Effector CD4-positive, alpha-beta T cell (primary cell): ENCODE data around the gene TEAD1.

Experiments
- DNase-seq: peaks from one replicate; pipeline ENCODE4 v3.0.0-alpha.2; 2020

Gene TEAD1

GRCh38 chr11:12842933-12843636, 168.9 kb downstream of the TEAD1 start:
- DNase-seq = no peak

- no peak for DNase-seq
These were observed 170.9 kb downstream of the TEAD1 start for GRCh38 chr11:12845163-12845562.

DNA sequence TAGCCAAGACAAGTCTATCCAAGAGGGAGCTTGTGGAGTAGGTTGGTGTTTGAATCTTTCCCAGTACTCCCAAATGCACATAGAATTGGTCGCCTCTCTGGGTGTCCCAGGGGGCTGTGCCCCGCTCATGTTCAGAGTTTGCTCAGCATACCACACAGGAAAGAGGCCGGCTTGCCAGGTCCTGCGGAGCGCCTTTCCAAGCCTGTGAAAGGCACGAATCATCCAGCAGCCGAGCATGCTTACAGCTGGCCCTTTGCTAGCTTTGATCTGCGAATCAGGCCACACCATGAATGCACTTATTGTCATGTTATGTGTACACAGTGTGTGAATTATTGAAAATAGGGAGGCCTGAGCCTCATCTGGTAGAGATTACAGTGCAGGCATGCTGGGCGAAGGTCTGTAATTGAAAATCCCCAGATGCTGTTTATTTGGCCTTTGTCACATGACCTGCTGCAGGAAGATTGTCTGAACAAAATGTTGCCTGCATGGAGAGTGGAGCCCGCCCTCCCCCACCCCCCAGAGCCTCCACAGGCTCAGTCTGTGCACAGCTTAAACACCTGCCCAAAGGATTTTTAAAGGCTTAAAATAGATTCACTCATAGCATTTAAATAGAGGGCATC, 171.6 kb downstream of the TEAD1 start:
- no peak for DNase-seq

DNA sequence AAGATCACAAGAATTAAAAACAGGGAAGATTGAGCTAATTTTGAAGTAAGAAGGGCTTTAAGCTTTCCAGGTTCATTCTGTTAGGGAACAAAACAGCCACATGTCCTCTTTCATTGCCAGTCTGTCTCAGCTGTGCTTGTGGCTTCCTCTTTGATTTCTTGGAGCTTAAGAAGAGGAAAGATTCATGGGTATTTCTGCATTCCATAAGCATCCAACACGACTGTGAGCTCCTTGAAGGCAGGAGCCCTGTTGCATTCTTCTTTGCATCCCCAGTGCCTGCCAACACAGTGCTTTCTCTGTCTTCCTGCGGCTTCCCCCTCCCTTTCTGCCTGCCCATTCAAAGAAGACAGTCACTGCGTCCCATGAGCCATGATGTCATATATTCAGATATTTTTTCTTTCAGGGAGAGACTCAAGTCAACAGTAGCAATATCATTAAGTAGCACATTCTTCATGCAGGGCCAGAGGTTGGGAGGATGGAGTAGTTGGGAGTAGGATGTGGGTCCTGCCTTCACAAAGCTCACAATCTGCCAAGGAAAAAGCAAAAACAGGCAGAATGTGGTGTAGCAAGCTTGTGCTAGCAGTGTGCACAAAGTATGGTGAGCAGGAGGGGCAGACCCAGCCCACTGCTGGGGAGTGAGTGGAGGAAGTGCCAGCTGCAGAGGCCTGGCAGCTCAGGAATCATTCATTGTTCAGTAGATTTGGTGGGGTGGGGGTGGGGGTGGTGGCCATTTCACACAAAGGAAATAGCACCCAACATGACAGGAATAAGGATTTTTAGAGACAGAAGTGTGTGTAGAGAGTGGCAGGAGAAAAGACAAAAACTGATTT, 172.8 kb downstream of the TEAD1 start:
- DNase-seq = no peak

DNA sequence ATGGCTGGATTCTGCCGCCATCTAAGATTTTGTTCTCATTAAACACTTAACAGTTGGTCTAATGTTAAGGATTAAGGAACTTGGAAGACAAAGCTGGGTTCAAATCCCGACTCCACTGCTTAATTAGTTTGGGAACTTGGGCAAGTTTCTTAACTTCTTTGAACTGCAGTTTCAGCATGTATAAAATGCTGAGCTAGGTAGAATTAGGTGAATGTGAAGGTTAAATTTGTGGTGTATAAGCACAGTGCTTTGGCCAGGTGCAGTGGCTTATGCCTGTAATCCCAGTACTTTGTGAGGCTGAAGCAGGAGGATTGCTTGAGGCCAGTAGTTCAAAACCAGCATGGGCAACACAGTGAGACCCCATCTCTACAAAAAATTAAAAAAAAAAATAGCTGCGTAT, 174.2 kb downstream of the TEAD1 start:
- no peak for DNase-seq

DNA sequence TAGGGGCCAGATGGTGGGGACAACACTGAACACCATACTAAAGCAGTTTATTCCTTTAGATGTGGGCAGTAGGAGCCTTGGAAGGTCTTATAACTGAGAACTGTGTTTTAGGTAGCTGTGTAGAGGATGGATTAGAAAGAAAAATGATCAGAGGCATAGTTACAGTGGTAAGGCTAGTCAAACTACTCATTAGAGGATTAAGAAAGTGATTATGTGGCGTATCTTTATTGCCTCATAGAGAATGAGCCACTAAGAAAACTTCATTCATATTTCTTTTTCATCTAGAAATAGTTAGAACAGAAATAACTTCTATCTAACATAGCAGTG, 179.1 kb downstream of the TEAD1 start:
- no peak for DNase-seq

GRCh38 chr11:12853652-12854296, 179.6 kb downstream of the TEAD1 start:
- no peak for DNase-seq

- DNase-seq = no peak
These were observed 180.1 kb downstream of the TEAD1 start for GRCh38 chr11:12854297-12854661.

DNA sequence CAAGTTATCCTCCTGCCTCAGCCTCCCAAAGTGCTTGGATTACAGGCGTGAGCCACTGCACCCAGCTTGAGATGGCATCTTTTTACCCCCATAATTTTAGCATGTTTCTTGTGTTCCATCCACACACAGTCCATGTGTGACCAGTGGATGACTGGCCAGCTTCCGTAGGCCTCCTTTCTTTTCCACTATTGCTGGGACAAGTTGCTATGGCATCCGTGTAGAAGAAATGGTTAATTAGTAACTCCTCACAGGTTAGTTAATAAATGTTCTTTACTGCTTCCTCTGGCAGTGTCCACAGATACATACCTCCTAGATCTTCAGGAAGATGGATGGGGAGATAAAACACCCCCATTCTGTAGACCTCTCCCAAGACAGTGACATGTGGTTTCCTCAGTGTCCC, 180.6 kb downstream of the TEAD1 start:
- DNase-seq = no peak

GRCh38 chr11:12856338-12856737, 182.1 kb downstream of the TEAD1 start:
- no peak for DNase-seq

DNA sequence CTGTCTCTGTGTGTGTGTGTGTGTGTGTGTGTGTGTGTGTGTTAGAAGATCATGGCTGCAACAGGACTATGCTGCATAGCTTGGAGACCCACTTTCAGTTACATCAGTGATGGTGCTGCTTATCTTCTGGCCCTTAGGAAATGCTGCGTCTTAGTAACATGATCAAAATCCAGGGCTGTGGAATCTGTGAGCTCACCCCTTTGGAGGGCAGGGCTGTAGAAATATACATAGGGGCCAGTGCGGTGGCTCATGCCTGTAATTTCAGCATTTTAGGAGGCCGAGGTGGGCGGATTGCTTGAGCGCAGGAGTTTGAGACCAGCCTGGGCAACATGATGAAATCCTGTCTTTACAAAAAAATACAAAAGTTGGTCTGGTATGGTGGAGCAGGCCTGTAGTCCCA, 183.4 kb downstream of the TEAD1 start:
- no peak for DNase-seq

GRCh38 chr11:12859872-12860657, 185.8 kb downstream of the TEAD1 start:
- no peak for DNase-seq

DNA sequence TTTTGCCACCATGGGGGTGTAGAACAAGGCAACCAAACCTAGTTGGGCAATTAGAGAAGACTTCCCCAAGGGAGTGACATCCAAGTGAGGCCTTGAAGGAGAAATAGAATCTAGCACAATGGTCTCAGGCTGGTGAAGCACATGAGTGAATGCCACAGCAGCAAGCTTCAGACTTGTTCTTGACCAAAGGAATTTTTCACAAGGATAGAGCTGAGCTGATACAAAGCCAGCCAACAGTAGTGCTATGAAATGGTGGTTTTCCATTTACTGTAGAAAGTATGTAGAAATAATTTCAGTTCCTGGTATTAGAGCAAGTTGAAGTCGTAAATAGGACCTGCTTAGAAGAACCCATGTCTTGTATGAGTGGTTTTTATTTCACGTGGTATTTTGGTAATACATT, 186.6 kb downstream of the TEAD1 start:
- no peak for DNase-seq

DNA sequence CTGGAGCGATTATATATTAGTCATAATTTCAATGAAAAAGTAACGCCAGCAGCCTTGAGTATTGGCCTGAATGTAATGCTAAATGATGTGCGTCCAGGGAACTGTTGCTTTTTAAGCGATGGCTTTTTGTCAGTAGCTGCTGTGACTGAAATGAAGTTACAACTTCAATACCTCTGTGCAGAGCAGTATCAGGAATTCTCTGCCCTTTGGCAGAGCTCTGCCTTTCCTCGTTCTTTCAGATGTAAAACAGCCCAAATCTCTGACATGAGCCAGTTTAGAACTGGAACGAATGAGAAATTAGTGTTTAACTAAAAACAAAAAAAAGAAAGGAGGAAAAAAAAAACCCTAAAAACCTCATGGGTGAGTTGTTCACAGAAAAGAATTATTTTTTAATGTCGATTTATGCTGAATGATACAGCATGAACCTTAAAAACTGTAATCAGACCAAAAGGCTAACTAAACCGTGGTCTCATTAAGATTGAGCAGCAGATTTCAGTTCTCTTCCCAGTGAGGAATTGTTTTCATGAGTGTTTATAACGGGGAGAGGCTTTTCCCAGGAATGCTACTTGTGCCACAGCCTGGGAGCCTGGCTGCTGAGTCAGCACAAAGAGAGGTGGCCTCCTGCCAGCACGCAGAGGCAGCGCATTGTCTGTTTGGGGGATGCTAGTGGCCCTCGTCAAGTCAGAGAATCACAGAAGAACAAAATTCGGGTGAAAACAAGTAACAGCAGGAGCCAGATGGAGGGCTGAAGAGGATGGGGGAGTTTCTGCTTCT, 188.7 kb downstream of the TEAD1 start:
- no peak for DNase-seq

DNA sequence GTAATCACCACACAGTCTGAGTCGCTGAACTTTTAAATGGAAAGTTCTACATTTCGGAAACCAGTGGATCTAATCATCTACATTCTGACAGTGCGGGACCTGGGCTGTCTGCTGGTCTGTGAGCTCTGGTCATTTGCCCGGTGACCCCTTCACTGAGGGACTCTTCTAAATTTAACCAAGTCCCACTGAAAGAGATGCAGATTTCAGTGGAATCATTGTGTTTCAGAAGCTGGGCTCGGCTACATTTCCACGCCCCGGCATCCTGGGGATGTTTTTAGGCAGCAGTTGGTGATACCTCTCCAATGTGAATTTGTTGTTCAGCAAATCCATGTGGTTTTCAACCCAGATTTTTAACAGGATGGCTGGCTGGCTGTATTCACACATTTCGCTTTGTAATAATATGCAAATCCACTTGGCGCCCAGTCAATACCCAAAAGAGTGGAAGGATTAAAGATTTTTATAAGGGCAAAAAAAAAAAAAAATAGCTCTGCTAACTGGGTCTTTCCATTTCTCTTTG, 189.4 kb downstream of the TEAD1 start:
- DNase-seq = no peak

DNA sequence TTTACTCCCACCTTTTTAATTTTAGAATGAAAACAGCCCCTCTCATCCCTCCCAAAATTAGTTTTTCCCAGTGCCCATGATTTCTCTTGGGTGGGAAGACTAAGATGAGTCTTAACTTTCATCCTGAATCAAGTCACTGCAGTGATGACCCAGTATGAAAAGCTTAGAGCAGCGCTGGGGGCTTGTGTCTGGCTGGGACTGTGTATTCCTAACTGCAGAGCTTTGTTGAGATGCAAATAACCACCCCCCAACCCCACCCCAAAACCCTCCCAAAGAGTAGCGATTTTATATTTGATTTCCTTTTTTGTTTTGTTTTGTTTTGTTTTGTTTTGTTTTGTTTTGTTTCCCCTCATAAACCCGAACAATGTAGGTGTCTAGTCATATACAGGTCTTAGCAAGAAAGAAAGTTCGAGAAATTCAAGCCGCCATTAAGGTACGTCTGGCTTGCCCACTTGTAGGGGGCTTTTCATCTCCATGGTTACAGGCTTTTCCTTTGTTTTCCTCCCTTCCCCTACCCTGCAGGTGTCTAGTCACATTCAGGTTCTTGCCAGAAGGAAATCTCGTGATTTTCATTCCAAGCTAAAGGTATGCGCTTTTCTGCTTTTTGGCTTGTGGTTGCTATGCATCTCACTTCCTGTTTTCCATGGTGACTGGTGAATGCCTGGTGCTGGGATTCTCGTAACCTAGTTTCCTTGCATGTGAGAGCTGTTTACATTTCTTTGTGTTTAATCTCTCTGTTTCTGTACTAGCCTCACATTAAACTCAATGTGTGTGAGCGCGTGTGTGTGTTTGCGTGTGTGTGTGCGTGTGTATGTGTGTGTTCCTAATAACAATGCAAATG, 190.3 kb downstream of the TEAD1 start:
- DNase-seq = no peak

GRCh38 chr11:12865863-12866595, 191.8 kb downstream of the TEAD1 start:
- no peak for DNase-seq

DNA sequence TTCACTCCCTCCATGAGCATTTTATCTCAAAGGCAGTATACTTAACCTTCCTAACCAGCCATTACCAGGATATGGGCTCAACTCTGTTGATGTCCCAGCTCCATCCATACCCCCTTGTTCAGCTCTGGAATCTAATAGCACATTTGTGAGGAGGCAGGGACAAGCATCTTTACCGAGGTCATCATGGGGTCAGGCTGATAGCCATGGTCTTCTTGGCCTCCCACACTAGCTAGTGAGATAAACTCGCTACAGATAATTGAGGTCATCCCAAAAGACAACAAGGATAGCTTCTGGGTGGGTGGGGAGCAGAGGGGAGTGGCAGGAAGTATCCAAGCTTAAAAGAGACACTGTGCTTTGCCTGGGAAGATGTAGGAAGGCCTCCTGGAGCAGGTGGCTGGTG, 193.3 kb downstream of the TEAD1 start:
- DNase-seq = no peak

- no peak for DNase-seq
These were observed 194.3 kb downstream of the TEAD1 start for GRCh38 chr11:12868315-12869073.
